HG02610 (cell line): ENCODE measurements around the gene ARHGEF5.
"Not testable (repeated sequence)": the region's sequence is repeated elsewhere in the genome, so short reads cannot be mapped to it uniquely, and the experiment has no call there.

ENCODE experiments used
- ATAC-seq: cut with Tn5 transposase; IDR thresholded peaks from one replicate; pipeline ENCODE4 v1.9.1; 2021; ENCODE audit warnings: mild to moderate bottlenecking, moderate library complexity; ENCODE audit not compliant: unreplicated experiment

The ARHGEF5 gene

GRCh38 chr7:144355176-144355822 is at the start of gene ARHGEF5:
Gene ARHGEF5 (plus strand): TSS chr7:144355402. CDS start chr7:144362670, 7,268 bp downstream.
- ATAC-seq = peak; percentile 73

GRCh38 chr7:144309702-144310101 is 45.5 kb upstream of the ARHGEF5 start:
- ATAC-seq = not testable (repeated sequence)

- not testable (repeated sequence) for ATAC-seq
Observed at GRCh38 chr7:144311218-144311617, 44.0 kb upstream of the ARHGEF5 start.

GRCh38 chr7:144311872-144312469 is 43.2 kb upstream of the ARHGEF5 start, which contains the start of gene OR2A1:
Gene OR2A1 (plus strand): TSS chr7:144312419. CDS start chr7:144318125, 5,706 bp downstream.
- ATAC-seq = not testable (repeated sequence)

GRCh38 chr7:144317537-144317936 is 37.7 kb upstream of the ARHGEF5 start:
- not testable (repeated sequence) for ATAC-seq

- not testable (repeated sequence) for ATAC-seq
Observed at GRCh38 chr7:144319547-144319946, 35.7 kb upstream of the ARHGEF5 start.

GRCh38 chr7:144321677-144322206 is 33.5 kb upstream of the ARHGEF5 start:
- ATAC-seq = not testable (repeated sequence)

- ATAC-seq = not testable (repeated sequence)
Observed at GRCh38 chr7:144323359-144323758, 31.8 kb upstream of the ARHGEF5 start.

- ATAC-seq = not testable (repeated sequence)
Observed at GRCh38 chr7:144325868-144326267, 29.3 kb upstream of the ARHGEF5 start.

GRCh38 chr7:144330044-144330443 is 25.2 kb upstream of the ARHGEF5 start:
- not testable (repeated sequence) for ATAC-seq

GRCh38 chr7:144331221-144331995 is 23.8 kb upstream of the ARHGEF5 start:
- ATAC-seq = peak; percentile 65

GRCh38 chr7:144331996-144332288 is 23.3 kb upstream of the ARHGEF5 start:
- not testable (repeated sequence) for ATAC-seq

- ATAC-seq = peak; percentile 73
Observed at GRCh38 chr7:144348625-144349024, 6.6 kb upstream of the ARHGEF5 start.

- ATAC-seq = not testable (repeated sequence)
Observed at GRCh38 chr7:144351667-144352066, 3.5 kb upstream of the ARHGEF5 start.

GRCh38 chr7:144356185-144356584 is 983 bp downstream of the ARHGEF5 start:
- ATAC-seq = not testable (repeated sequence)

- not testable (repeated sequence) for ATAC-seq
Observed at GRCh38 chr7:144356860-144357259, 1.7 kb downstream of the ARHGEF5 start.

- not testable (repeated sequence) for ATAC-seq
Observed at GRCh38 chr7:144362061-144362460, 6.9 kb downstream of the ARHGEF5 start.

GRCh38 chr7:144365523-144365922 is 10.3 kb downstream of the ARHGEF5 start:
- not testable (repeated sequence) for ATAC-seq

GRCh38 chr7:144367250-144367649 is 12.0 kb downstream of the ARHGEF5 start:
- ATAC-seq = not testable (repeated sequence)

- ATAC-seq = peak; percentile 36
Observed at GRCh38 chr7:144369221-144369620, 14.0 kb downstream of the ARHGEF5 start.

- no peak for ATAC-seq
Observed at GRCh38 chr7:144378651-144379050, 23.4 kb downstream of the ARHGEF5 start.
